D341Med (cell line): ENCODE results near the gene CSAG2.
"Not testable (repeated sequence)": the region's sequence is repeated elsewhere in the genome, so short reads cannot be mapped to it uniquely, and the experiment has no call there.

Experiments used
- DNase-seq: peaks from one replicate; pipeline ENCODE4 v3.0.0; 2012; ENCODE audit warnings: low spot score

CSAG2 gene

GRCh38 chrX:152709173-152709572 is at the start of gene CSAG2:
CSAG2 (minus strand) TSS chrX:152709273; CDS start chrX:152709112, 161 bp downstream.
- DNase-seq: not testable (repeated sequence)

GRCh38 chrX:152754871-152755270 is 45.8 kb upstream of the CSAG2 start:
- DNase-seq: not testable (repeated sequence)

- not testable (repeated sequence) for DNase-seq
Observed at GRCh38 chrX:152753686-152754650, 44.9 kb upstream of the CSAG2 start, which contains the start of gene MAGEA2. MAGEA2 (minus strand) TSS chrX:152753842; CDS start chrX:152751363, 2,479 bp downstream.

GRCh38 chrX:152738560-152738959 is 29.5 kb upstream of the CSAG2 start:
- no peak for DNase-seq

- not testable (repeated sequence) for DNase-seq
Observed at GRCh38 chrX:152736528-152736927, 27.5 kb upstream of the CSAG2 start.

- DNase-seq: no peak
Observed at GRCh38 chrX:152735860-152736511, 26.9 kb upstream of the CSAG2 start.

- no peak for DNase-seq
Observed at GRCh38 chrX:152735101-152735500, 26.0 kb upstream of the CSAG2 start.

GRCh38 chrX:152734143-152734858 is 25.2 kb upstream of the CSAG2 start:
- DNase-seq: not testable (repeated sequence)

GRCh38 chrX:152733261-152733975 is 24.3 kb upstream of the CSAG2 start, which contains the start of the genes CSAG1 and MAGEA12:
CSAG1 (minus strand) TSS chrX:152733721; CDS start chrX:152732460, 1,261 bp downstream.
MAGEA12 (plus strand) TSS chrX:152733757; CDS start chrX:152736162, 2,405 bp downstream.
- no peak for DNase-seq

GRCh38 chrX:152725409-152725808 is 16.3 kb upstream of the CSAG2 start:
- no peak for DNase-seq

- not testable (repeated sequence) for DNase-seq
Observed at GRCh38 chrX:152713815-152714787, 5.0 kb upstream of the CSAG2 start, which contains the start of gene MAGEA2B. MAGEA2B (plus strand) TSS chrX:152714628; CDS start chrX:152717107, 2,479 bp downstream.

GRCh38 chrX:152713195-152713594 is 4.1 kb upstream of the CSAG2 start:
- DNase-seq: not testable (repeated sequence)

GRCh38 chrX:152706500-152706899 is 2.6 kb downstream of the CSAG2 start:
- DNase-seq: not testable (repeated sequence)

- DNase-seq: not testable (repeated sequence)
Observed at GRCh38 chrX:152700390-152700789, 8.7 kb downstream of the CSAG2 start.

GRCh38 chrX:152697952-152698931 is 10.8 kb downstream of the CSAG2 start, which contains the start of gene MAGEA3:
MAGEA3 (plus strand) TSS chrX:152698794; CDS start chrX:152700833, 2,039 bp downstream.
- DNase-seq: not testable (repeated sequence)

- not testable (repeated sequence) for DNase-seq
Observed at GRCh38 chrX:152681012-152681411, 28.1 kb downstream of the CSAG2 start.

- not testable (repeated sequence) for DNase-seq
Observed at GRCh38 chrX:152674652-152675051, 34.4 kb downstream of the CSAG2 start.

GRCh38 chrX:152674135-152674534 is 34.9 kb downstream of the CSAG2 start:
- no peak for DNase-seq
